GM21717 (cell line): Measurements from ENCODE around the gene IMPACT.
A peak's percentile ranks its signal among the peaks of the same experiment; 100 is the strongest.

ENCODE experiments used
- ATAC-seq: cut with Tn5 transposase; IDR thresholded peaks from one replicate; pipeline ENCODE4 v1.9.1; 2021; ENCODE audit warnings: mild to moderate bottlenecking, moderate library complexity; ENCODE audit not compliant: unreplicated experiment

IMPACT gene

GRCh38 chr18:24426398-24427294 lies at the start of gene IMPACT:
Gene IMPACT (plus strand): TSS chr18:24426670. CDS start chr18:24426757, 87 bp downstream.
- ATAC-seq, result peak; percentile 77

- ATAC-seq, result no peak
Measured at GRCh38 chr18:24378598-24378997, 47.9 kb upstream of the IMPACT start.

GRCh38 chr18:24380163-24380747 lies 46.2 kb upstream of the IMPACT start:
- no peak for ATAC-seq

- ATAC-seq, result no peak
Measured at GRCh38 chr18:24381126-24381525, 45.3 kb upstream of the IMPACT start.

- ATAC-seq, result no peak
Measured at GRCh38 chr18:24386681-24387080, 39.8 kb upstream of the IMPACT start.

GRCh38 chr18:24388957-24389356 lies 37.5 kb upstream of the IMPACT start:
- no peak for ATAC-seq

- no peak for ATAC-seq
Measured at GRCh38 chr18:24395049-24395795, 31.2 kb upstream of the IMPACT start.

GRCh38 chr18:24396082-24396633 lies 30.3 kb upstream of the IMPACT start:
- no peak for ATAC-seq

- ATAC-seq, result no peak
Measured at GRCh38 chr18:24397131-24397693, 29.3 kb upstream of the IMPACT start.

- no peak for ATAC-seq
Measured at GRCh38 chr18:24397694-24398368, 28.6 kb upstream of the IMPACT start, which contains the start of gene OSBPL1A. Gene OSBPL1A (minus strand): TSS chr18:24397824. CDS start chr18:24377533, 20,291 bp downstream.

GRCh38 chr18:24398540-24398939 lies 27.9 kb upstream of the IMPACT start:
- ATAC-seq, result no peak

GRCh38 chr18:24400587-24400986 lies 25.9 kb upstream of the IMPACT start:
- no peak for ATAC-seq

GRCh38 chr18:24402209-24402785 lies 24.2 kb upstream of the IMPACT start:
- ATAC-seq, result no peak

GRCh38 chr18:24403076-24403475 lies 23.4 kb upstream of the IMPACT start:
- no peak for ATAC-seq

GRCh38 chr18:24404591-24404990 lies 21.9 kb upstream of the IMPACT start:
- no peak for ATAC-seq

GRCh38 chr18:24408496-24408895 lies 18.0 kb upstream of the IMPACT start:
- no peak for ATAC-seq

- no peak for ATAC-seq
Measured at GRCh38 chr18:24413148-24413547, 13.3 kb upstream of the IMPACT start.

GRCh38 chr18:24414349-24415003 lies 12.0 kb upstream of the IMPACT start:
- no peak for ATAC-seq

GRCh38 chr18:24417480-24417879 lies 9.0 kb upstream of the IMPACT start:
- no peak for ATAC-seq
